HL-60 (cell line): Measurements from ENCODE around the gene MKKS.

Source experiments
- POLR2AphosphoS5 ChIP-seq: IDR thresholded peaks from 2 replicates; pipeline ENCODE4 v1.6.1; 2012; ENCODE audit warnings: low read depth
- TF ChIP-seq, protein P1 (sequence below): IDR thresholded peaks from one replicate; pipeline ENCODE4 v1.5.1; 2011; ENCODE audit warnings: low read length, control low read depth, inconsistent platforms; ENCODE audit not compliant: insufficient read depth

DNA sequence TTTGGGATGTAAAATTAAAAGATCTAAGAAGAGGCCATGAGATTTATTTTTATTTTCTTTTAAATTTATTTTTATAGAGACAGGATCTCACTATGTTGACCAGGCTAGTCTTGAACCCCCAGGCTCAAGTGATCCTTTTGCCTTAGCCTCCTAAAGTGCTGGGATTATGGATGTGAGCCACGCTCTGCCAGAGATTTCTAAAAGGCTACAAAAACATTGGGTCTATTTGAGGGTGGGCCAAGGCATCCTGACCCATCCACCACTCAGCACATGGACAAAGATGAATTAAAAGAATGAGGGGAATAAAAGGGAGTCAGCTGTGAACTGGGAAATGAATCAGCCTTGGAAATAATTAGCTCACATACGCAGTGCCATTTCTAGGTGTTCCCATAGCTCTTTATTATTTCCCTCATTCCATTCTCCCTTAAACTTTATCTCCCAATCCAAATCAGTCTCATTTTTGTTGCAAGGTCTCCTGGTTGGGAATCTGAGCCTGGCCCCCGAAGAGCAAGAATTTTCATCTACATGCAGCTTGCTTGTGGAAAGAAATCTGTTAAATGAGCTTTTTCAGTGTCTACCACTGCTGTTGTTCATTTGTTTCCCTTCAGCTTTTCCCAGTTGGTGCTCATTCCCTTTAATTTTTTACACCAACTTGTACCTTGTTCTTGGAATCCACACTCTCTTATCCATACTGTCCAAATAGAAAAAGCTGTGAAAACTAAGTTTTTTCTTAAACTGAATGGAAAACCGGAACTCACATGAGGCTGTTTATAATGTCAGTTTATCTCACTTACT, 66.9 kb downstream of the MKKS start:
- TF ChIP-seq, protein P1, sequence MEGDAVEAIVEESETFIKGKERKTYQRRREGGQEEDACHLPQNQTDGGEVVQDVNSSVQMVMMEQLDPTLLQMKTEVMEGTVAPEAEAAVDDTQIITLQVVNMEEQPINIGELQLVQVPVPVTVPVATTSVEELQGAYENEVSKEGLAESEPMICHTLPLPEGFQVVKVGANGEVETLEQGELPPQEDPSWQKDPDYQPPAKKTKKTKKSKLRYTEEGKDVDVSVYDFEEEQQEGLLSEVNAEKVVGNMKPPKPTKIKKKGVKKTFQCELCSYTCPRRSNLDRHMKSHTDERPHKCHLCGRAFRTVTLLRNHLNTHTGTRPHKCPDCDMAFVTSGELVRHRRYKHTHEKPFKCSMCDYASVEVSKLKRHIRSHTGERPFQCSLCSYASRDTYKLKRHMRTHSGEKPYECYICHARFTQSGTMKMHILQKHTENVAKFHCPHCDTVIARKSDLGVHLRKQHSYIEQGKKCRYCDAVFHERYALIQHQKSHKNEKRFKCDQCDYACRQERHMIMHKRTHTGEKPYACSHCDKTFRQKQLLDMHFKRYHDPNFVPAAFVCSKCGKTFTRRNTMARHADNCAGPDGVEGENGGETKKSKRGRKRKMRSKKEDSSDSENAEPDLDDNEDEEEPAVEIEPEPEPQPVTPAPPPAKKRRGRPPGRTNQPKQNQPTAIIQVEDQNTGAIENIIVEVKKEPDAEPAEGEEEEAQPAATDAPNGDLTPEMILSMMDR: no peak
- no peak for TF ChIP-seq POLR2AphosphoS5
